BE2C (cell line): ENCODE measurements around the gene TTC39C.

Experiments used
- DNase-seq: peaks from one replicate; pipeline ENCODE4 v3.0.0-alpha.2; 2020
- H3K27me3 ChIP-seq: fragments of 250-450 bp; sonication (Bioruptor Pico); 2 replicates; pipeline ENCODE4 v1.5.1; 2020; ENCODE audit warnings: mild to moderate bottlenecking
- H3K36me3 ChIP-seq: fragments of 250-450 bp; sonication (Bioruptor Pico); 2 replicates; pipeline ENCODE4 v1.5.1; 2020; ENCODE audit warnings: mild to moderate bottlenecking
- H3K4me1 ChIP-seq: fragments of 250-450 bp; sonication (Bioruptor Pico); 2 replicates; pipeline ENCODE4 v1.5.1; 2020
- H3K4me3 ChIP-seq: 2 replicates; pipeline ENCODE4 v1.5.1; 2011; ENCODE audit warnings: low read depth, low read length
- H3K9me3 ChIP-seq: fragments of 250-450 bp; sonication (Bioruptor Pico); 2 replicates; pipeline ENCODE4 v1.5.1; 2020
- TF ChIP-seq, protein P1 (sequence below): IDR thresholded peaks from 2 replicates; pipeline ENCODE4 v1.5.1; 2012; ENCODE audit warnings: mild to moderate bottlenecking, low read depth, low read length

TTC39C gene

DNA sequence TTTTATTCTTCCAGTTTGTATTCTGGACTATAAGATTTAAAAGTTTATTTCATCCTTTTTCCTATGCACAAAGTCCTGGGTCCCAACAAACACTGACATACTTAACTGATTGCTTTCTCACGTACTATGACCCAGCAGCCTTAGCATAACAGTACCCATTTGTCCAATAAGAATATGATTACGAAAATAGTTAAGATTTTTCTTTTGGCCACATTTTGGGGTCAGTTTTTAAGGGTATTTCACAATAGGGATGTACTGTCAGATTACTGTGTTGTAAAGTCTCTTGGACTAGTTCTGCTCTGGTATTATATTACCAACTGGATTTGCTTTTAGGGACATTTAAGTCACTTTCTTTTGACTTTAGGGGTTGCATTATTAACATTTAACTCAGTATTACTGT is 46.1 kb downstream of the TTC39C start:
- no peaks in the 10 kb centered on the region for H3K4me1 ChIP-seq
- TF ChIP-seq, protein P1, sequence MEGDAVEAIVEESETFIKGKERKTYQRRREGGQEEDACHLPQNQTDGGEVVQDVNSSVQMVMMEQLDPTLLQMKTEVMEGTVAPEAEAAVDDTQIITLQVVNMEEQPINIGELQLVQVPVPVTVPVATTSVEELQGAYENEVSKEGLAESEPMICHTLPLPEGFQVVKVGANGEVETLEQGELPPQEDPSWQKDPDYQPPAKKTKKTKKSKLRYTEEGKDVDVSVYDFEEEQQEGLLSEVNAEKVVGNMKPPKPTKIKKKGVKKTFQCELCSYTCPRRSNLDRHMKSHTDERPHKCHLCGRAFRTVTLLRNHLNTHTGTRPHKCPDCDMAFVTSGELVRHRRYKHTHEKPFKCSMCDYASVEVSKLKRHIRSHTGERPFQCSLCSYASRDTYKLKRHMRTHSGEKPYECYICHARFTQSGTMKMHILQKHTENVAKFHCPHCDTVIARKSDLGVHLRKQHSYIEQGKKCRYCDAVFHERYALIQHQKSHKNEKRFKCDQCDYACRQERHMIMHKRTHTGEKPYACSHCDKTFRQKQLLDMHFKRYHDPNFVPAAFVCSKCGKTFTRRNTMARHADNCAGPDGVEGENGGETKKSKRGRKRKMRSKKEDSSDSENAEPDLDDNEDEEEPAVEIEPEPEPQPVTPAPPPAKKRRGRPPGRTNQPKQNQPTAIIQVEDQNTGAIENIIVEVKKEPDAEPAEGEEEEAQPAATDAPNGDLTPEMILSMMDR: no peak
- no peak for DNase-seq
- H3K4me3 ChIP-seq: no peak overlapping the region
- H3K36me3 ChIP-seq: no peaks in the 10 kb centered on the region
- H3K9me3 ChIP-seq: no peaks in the 10 kb centered on the region
- H3K27me3 ChIP-seq: no peaks in the 10 kb centered on the region

DNA sequence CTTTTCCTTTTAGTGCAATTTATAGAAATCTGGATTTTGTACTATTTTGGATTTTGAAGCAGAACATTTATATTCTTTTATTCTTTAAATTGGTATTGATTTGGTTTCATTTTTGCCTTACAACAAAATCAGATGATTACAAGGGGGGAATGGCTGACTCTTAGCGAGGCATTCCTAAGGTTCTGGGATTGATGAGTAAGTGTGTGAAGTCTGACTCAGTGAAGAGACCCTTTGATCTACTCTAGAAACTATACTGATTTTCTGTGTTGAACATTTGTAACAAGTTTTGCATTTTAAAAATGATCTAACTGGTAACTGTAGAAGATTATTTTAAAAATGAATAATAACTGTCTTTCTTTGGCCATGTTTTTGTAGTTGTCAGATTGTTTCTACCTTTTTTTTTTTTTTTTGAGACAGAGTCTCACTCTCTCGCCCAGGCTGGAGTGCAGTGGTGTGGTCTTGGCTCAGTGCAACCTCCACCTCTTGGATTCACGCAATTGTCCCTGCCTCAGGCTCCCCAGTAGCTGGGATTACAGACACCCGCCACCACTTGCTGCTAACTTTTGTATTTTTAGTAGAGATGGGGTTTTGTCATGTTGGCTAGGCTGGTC is 48.7 kb downstream of the TTC39C start:
- Histone ChIP-seq H3K27me3 (no peaks in the 10 kb centered on the region), H3K4me1 (no peaks in the 10 kb centered on the region), H3K4me3 (no peak overlapping the region), H3K9me3 (no peaks in the 10 kb centered on the region), H3K36me3 (no peaks in the 10 kb centered on the region)
- TF ChIP-seq, protein P1: no peak
- no peak for DNase-seq

DNA sequence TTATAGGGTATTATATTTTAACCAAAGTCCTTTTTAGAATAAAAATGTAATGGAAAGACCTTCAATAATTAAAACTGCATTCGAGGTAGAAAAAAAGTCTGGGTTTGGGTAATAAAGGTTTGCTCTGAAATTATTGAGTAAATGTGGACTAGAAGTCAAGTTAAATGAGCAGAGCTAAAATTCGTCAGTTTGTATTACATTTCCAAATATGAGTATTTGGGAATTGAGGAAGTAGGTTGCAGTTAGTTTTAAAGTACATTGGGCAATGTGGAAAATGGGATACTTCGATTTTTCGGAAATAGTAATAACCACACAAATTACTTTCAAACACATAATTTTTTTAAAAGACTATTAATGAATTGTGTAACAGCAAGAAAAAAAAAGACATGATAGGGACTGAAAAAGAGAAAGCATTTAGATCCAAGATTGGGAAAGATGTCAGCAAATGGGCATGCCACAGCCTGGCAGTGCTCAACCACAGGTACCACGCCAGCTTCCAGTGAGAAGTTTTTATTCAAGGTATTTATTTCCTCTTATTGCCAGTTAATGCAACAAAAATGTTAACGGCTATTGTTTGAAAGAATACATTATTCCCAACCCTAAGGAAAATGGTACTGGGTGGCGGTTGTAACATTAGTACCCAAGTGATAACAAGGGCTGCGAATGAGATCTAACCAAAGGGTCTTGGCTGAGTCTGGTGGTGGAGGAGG is 50.0 kb downstream of the TTC39C start:
- no peaks in the 10 kb centered on the region for H3K27me3 ChIP-seq
- no peaks in the 10 kb centered on the region for H3K36me3 ChIP-seq
- no peaks in the 10 kb centered on the region for H3K4me1 ChIP-seq
- no peaks in the 10 kb centered on the region for H3K9me3 ChIP-seq
- H3K4me3 ChIP-seq: no peak overlapping the region
- no peak for DNase-seq
- TF ChIP-seq, protein P1: no peak

DNA sequence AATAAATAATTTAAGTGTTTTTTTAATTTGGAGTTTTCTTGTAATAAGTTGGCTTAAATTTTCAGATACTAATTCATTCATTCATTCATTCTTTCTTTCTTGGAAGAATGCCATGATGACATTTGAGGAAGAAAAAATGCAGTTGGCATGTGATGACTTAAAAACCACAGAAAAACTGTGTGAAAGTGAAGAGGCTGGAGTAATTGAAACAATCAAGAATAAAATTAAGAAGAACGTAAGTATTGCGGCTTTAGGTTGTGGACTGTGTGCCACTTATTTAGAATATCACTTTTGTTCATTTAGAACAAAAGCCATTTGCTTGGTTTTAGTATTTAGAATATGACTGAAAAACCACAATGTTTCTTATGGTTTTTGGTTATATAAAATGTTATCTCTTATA is 51.4 kb downstream of the TTC39C start:
- no peak overlapping the region for H3K4me3 ChIP-seq
- no peaks in the 10 kb centered on the region for H3K4me1 ChIP-seq
- H3K36me3 ChIP-seq: no peaks in the 10 kb centered on the region
- no peak for DNase-seq
- TF ChIP-seq, protein P1: no peak
- no peaks in the 10 kb centered on the region for H3K27me3 ChIP-seq
- H3K9me3 ChIP-seq: no peaks in the 10 kb centered on the region

DNA sequence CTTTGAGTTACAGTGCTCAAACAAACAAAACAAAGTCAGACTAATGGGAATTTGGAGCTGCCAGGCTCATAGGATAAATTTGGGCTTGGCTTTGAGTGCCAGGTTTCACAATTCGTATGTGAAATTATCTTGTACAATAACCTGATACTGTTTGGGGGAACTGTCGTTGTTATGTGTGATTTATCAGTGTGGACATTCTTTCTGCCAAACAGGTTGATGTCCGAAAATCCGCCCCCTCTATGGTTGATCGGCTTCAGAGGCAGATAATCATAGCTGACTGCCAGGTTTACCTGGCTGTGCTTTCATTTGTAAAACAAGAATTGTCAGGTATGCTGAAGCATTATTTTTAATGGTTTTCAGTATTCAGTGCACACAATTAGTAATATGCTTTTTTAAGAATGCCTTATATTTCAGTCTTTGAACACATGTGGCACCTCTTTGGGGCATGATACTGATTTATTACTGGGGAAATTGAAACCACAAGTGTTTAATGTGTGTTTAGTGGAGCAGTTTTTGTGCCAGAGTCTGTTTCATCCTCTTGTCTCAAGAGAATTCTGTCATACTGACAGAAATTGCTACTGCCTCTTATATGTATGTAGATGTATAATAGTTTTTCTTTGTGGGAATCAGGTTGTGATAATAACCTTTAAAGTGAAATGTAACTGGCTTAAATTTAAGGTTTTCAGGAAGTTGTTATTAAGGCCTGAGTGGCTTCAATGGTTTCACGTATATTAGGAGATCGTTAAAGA is 54.6 kb downstream of the TTC39C start:
- no peak for DNase-seq
- H3K27me3 ChIP-seq: no peaks in the 10 kb centered on the region
- H3K4me3 ChIP-seq: no peak overlapping the region
- H3K36me3 ChIP-seq: no peaks in the 10 kb centered on the region
- TF ChIP-seq, protein P1: no peak
- H3K9me3 ChIP-seq: no peaks in the 10 kb centered on the region
- H3K4me1 ChIP-seq: no peaks in the 10 kb centered on the region

DNA sequence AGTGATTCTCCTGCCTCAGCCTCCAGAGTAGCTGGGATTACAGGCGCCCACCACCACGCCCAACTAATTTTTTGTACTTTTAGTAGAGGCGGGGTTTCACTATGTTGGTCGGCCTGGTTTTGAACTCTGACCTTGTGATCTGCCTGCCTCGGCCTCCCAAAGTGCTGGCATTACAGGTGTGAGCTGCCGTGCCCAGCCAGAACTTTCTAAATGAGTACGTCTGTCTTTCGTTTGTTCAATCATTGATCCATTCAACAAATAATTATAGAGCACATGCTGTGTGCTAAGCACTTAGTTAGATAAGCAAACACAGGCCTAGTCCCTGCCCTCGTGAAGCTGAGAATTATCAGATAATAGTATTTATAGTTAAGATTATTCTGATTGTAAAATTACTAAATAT is 56.5 kb downstream of the TTC39C start:
- Histone ChIP-seq H3K4me3 (no peak overlapping the region), H3K9me3 (no peaks in the 10 kb centered on the region), H3K4me1 (no peaks in the 10 kb centered on the region), H3K36me3 (no peaks in the 10 kb centered on the region), H3K27me3 (no peaks in the 10 kb centered on the region)
- TF ChIP-seq, protein P1: no peak
- no peak for DNase-seq
